Measurements from ENCODE around the gene LRP1B. TPM values are rescaled to one million over a fixed set of nuclear protein-coding genes. Genes with fewer than 3 reads are reported as not detected.

The LRP1B gene
- total RNA-seq, 3 donors from 2014 or later, result 2.3 to 29.8 (median 21.8) TPM

- Histone ChIP-seq H3K4me3 (no peak overlapping the region), H3K9me3 (no peaks in the 10 kb centered on the region), H3K4me1 (no peaks in the 10 kb centered on the region), H3K27me3 (no peaks in the 10 kb centered on the region), H3K36me3 (no peaks in the 10 kb centered on the region), H3K27ac (no peak overlapping the region)
- DNase-seq (ENCODE audit: low spot score in 2 of 2), result no peak
- TF ChIP-seq POLR2A (IDR thresholded peaks at IDR 0.05) (no peak), POLR2AphosphoS5 (IDR thresholded peaks at IDR 0.05) (no peak), CTCF (IDR thresholded peaks at IDR 0.05) (no peak)
- intact Hi-C loops (cut with DNase I; ENCODE audit: low total_unique reads), result no loop called here
Observed at GRCh38 chr2:141653184-141653583, 477.6 kb downstream of the LRP1B start.

GRCh38 chr2:141652308-141652707, 478.5 kb downstream of the LRP1B start:
- H3K4me1 ChIP-seq, result no peaks in the 10 kb centered on the region
- no peak overlapping the region for H3K4me3 ChIP-seq
- H3K36me3 ChIP-seq, result no peaks in the 10 kb centered on the region
- H3K9me3 ChIP-seq, result no peaks in the 10 kb centered on the region
- H3K27me3 ChIP-seq, result no peaks in the 10 kb centered on the region
- TF ChIP-seq CTCF (IDR thresholded peaks at IDR 0.05) (no peak), POLR2AphosphoS5 (IDR thresholded peaks at IDR 0.05) (no peak), POLR2A (IDR thresholded peaks at IDR 0.05) (no peak)
- DNase-seq (ENCODE audit: low spot score in 2 of 2), result no peak
- no peak overlapping the region for H3K27ac ChIP-seq
- intact Hi-C loops (cut with DNase I; ENCODE audit: low total_unique reads), result no loop called here

GRCh38 chr2:141647353-141647752, 483.5 kb downstream of the LRP1B start:
- intact Hi-C loops (cut with DNase I; ENCODE audit: low total_unique reads), result no loop called here
- no peak for TF ChIP-seq POLR2A (IDR thresholded peaks at IDR 0.05)
- no peak for TF ChIP-seq POLR2AphosphoS5 (IDR thresholded peaks at IDR 0.05)
- TF ChIP-seq CTCF (IDR thresholded peaks at IDR 0.05), result no peak
- DNase-seq (ENCODE audit: low spot score in 2 of 2), result no peak
- Histone ChIP-seq H3K27ac (no peak overlapping the region), H3K4me3 (no peak overlapping the region), H3K4me1 (no peaks in the 10 kb centered on the region), H3K27me3 (no peaks in the 10 kb centered on the region), H3K9me3 (no peaks in the 10 kb centered on the region), H3K36me3 (no peaks in the 10 kb centered on the region)

GRCh38 chr2:141641462-141641861, 489.4 kb downstream of the LRP1B start:
- Histone ChIP-seq H3K4me3 (no peak overlapping the region), H3K9me3 (no peaks in the 10 kb centered on the region), H3K27me3 (no peaks in the 10 kb centered on the region), H3K36me3 (no peaks in the 10 kb centered on the region), H3K27ac (no peak overlapping the region), H3K4me1 (no peaks in the 10 kb centered on the region)
- no peak for DNase-seq (ENCODE audit: low spot score in 2 of 2)
- no peak for TF ChIP-seq CTCF (IDR thresholded peaks at IDR 0.05)
- intact Hi-C loops (cut with DNase I; ENCODE audit: low total_unique reads), result no loop called here

GRCh38 chr2:141639809-141640208, 491.0 kb downstream of the LRP1B start:
- Histone ChIP-seq H3K27me3 (no peaks in the 10 kb centered on the region), H3K4me1 (no peaks in the 10 kb centered on the region), H3K27ac (no peak overlapping the region), H3K36me3 (no peaks in the 10 kb centered on the region), H3K9me3 (no peaks in the 10 kb centered on the region), H3K4me3 (no peak overlapping the region)
- TF ChIP-seq CTCF (IDR thresholded peaks at IDR 0.05) (no peak), POLR2AphosphoS5 (IDR thresholded peaks at IDR 0.05) (no peak), POLR2A (IDR thresholded peaks at IDR 0.05) (no peak)
- DNase-seq (ENCODE audit: low spot score in 2 of 2), result no peak
- intact Hi-C loops (cut with DNase I; ENCODE audit: low total_unique reads), result no loop called here

Data from breast epithelium (tissue), 4 donors.